ENCODE results near the gene AKT3.

GRCh38 chr1:243718893-243719292 lies 131.2 kb downstream of the AKT3 start:
- TF ChIP-seq EP300 (IDR thresholded peaks at IDR 0.05) (no peak), CTCF (IDR thresholded peaks at IDR 0.05) (no peak), POLR2AphosphoS5 (IDR thresholded peaks at IDR 0.05) (no peak), POLR2A (IDR thresholded peaks at IDR 0.05) (no peak)
